Keratinocyte (primary cell): ENCODE results near the gene CYP4B1.

ENCODE experiments used
- CTCF ChIP-seq, 3 experiments: IDR thresholded peaks in 1 of 3; conservative IDR thresholded peaks in 1 of 3; optimal IDR thresholded peaks in 1 of 3; 2 replicates in 2 of 3; 3 replicates in 1 of 3; pipeline versions ENCODE3 to v1.5.1; 2011; ENCODE audit warnings: low read length in 3 of 3, mild to moderate bottlenecking in 3 of 3, moderate library complexity in 2 of 3, control low read depth in 1 of 3, inconsistent platforms in 1 of 3; ENCODE audit not compliant: insufficient read depth in 2 of 3; ENCODE audit errors: extremely low read depth in 1 of 3
- EZH2 ChIP-seq: IDR thresholded peaks from one replicate; pipeline ENCODE4 v1.6.1; 2012; ENCODE audit warnings: inconsistent platforms, mild to moderate bottlenecking, low read length, moderate library complexity

GRCh38 chr1:46822248-46822826 lies 23.5 kb downstream of the CYP4B1 start:
- TF ChIP-seq CTCF (optimal IDR thresholded peaks at IDR 0.05 in 1 of 3, IDR thresholded peaks at IDR 0.05 in 1 of 3, conservative IDR thresholded peaks at IDR 0.05 in 1 of 3; ENCODE audit: extremely low read depth in 1 of 3, insufficient read depth in 2 of 3, low read length in 3 of 3), result no peak
- no peak for TF ChIP-seq EZH2
